Endothelial cell of umbilical vein (primary cell): ENCODE measurements around the gene TMEM131.

Experiments
- CTCF ChIP-seq, 2 donors: IDR thresholded peaks; 1 replicate in 1 of 2; 2 replicates in 1 of 2; pipeline ENCODE4 v1.5.1; 2011; ENCODE audit warnings: low read length in 2 of 2, mild to moderate bottlenecking in 2 of 2, moderate library complexity in 2 of 2, control low read depth in 1 of 2, inconsistent platforms in 1 of 2, low read depth in 1 of 2; ENCODE audit not compliant: insufficient read depth in 1 of 2; ENCODE audit errors: extremely low read depth in 1 of 2
- EZH2 ChIP-seq: IDR thresholded peaks from 2 replicates; pipeline ENCODE4 v1.6.1; 2012; ENCODE audit warnings: borderline replicate concordance, low read depth, mild to moderate bottlenecking, moderate library complexity, low read length, inconsistent platforms; ENCODE audit not compliant: severe bottlenecking
- POLR2A ChIP-seq: IDR thresholded peaks from 2 replicates; pipeline ENCODE4 v1.6.1; 2012; ENCODE audit warnings: low read depth, mild to moderate bottlenecking, control low read depth, low read length
- POLR2AphosphoS5 ChIP-seq: IDR thresholded peaks from 2 replicates; pipeline ENCODE4 v1.6.1; 2012; ENCODE audit warnings: low read depth, mild to moderate bottlenecking, control low read depth, low read length, moderate library complexity; ENCODE audit not compliant: insufficient read depth

GRCh38 chr2:97880334-97880733 lies 115.4 kb downstream of the TMEM131 start:
- no peak for TF ChIP-seq POLR2AphosphoS5
- no peak for TF ChIP-seq CTCF (IDR thresholded peaks at IDR 0.05; ENCODE audit: extremely low read depth in 1 of 2, insufficient read depth in 1 of 2, low read depth in 1 of 2, low read length in 2 of 2)
- TF ChIP-seq POLR2A, result no peak
- no peak for TF ChIP-seq EZH2
